LNCAP (cell line): ENCODE results near the gene MAFB.

ENCODE experiments used
- CTCF ChIP-seq: fragments of 450-650 bp; IDR thresholded peaks from 2 replicates; pipeline ENCODE4 v1.5.1; 2017; ENCODE audit warnings: mild to moderate bottlenecking

MAFB gene

GRCh38 chr20:40720099-40720498 is 31.1 kb upstream of the MAFB start:
- TF ChIP-seq CTCF, result no peak

GRCh38 chr20:40718982-40719729 is 30.1 kb upstream of the MAFB start:
- TF ChIP-seq CTCF, result no peak

DNA sequence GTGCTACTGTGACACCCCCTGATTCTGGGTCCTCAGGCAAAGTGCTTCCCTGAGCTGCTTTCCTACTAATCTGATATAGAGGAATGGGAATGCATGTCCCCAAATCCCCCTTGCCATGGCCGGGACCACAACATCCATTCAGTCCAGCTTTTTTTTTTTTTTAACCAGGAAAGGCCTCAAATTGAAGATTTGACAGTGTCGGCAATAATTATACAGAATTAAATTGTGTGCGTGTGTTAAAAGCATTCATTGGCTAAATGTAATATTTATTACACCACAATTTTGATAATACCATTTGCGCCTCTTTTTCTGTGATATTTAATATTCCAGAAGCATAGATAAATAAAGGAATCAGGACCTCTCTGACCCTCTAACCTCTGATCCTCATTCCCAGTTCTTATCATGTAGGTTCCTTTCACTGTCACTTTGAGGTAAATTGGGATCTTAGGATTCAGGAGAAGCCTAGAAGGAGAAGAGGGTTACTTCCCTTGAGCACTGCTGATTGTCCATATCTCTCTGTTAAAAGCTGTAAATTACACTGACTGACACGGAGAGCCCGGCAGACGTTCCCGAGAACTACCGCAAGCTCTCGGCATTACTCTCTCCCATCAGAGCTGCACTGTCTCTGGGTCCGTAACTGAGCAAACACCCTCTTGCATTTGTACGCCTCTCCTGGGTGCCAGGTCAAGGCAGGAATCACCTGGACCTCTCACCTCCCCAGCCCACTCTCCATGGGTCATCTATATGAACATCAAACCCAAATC is 29.4 kb upstream of the MAFB start:
- TF ChIP-seq CTCF, result no peak

DNA sequence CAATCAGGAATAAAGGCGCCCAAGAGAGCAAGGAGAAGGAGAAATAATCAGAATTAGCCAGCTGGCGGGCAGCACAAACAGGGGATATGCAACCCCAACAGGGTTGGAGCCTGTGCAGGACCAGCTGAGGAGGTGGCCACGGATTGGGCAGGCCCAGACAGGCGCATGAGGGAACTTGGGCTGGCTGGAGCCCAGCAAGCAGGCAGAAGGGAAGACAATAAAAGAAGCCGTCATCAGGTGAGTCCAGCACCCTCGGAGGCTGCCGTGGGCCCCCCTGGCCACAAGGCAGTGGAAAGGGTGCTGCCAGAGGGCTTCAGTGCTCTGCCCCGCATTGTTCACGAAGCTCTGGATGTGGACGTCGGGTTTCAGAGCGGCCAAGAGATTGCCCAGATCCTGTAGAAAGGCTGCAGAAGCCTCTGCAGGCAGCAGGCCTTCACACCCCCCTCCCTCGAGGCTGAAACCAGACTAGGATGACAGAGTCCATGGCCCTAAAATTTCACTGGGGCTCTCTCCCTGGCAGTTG is 28.4 kb upstream of the MAFB start:
- no peak for TF ChIP-seq CTCF

DNA sequence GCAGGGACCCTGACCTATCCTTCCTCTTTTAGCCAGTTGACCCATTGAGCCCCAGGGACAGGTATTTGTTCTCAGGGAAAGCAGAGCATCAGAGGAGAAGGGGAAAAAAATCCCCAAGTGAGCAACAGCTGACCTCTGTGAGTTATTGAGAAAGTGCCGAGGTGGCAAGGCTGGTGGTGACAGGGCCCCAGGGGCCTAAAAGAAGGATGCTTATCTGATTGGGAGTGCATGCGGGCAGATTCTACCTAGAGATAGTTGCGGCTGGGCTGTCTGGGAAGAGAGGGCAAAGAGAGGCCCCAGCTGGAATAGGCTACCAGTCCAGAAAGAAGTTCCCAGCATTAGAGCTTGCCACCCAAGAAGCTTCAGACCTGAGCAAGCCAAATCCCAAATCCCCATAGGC is 26.5 kb upstream of the MAFB start:
- TF ChIP-seq CTCF, result no peak

DNA sequence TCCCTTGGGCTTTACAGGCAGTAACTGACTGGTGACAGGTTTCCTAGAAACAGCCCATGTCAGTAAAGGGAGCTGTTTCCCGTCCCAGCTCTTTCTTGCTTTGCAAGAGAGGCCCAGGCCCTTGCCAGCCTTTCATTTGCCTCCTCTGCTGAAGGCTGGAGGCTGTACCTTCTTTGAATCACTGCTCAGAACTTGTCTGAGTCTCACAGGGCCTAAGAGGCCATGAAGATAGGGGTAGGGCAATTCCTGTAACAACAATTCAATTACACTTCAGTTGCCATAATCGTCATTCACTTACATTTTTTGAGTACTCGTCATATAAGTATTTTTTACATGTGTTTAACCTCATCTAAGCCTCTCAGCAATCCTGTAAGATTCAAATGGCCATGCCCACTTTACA is 25.9 kb upstream of the MAFB start:
- no peak for TF ChIP-seq CTCF

- no peak for TF ChIP-seq CTCF
Measured at GRCh38 chr20:40714109-40714508, 25.1 kb upstream of the MAFB start.
